GM23338 (cell line): ENCODE data around the gene SORL1. TPM values are rescaled to one million over a fixed set of nuclear protein-coding genes. Genes with fewer than 3 reads are reported as not detected.

Source experiments
- ATAC-seq: fragments of 200-7000 bp; cut with Tn5 transposase; 3 replicates; pipeline ENCODE4 v1.9.1; 2020
- DNase-seq: peaks from one replicate; pipeline ENCODE4 v3.0.0-alpha.2; 2015; ENCODE audit warnings: low spot score
- H2AFZ ChIP-seq: fragments of 200-600 bp; sonication (generic); 2 replicates; pipeline ENCODE4 v1.8.0; 2016; ENCODE audit warnings: antibody characterized with exemption, mild to moderate bottlenecking, moderate library complexity
- H3F3A ChIP-seq: fragments of 200-600 bp; sonication (generic); replicated peaks from 2 replicates; pipeline ENCODE4 v1.8.0; 2017; ENCODE audit warnings: antibody characterized with exemption, mixed run types, low read depth
- H3K27ac ChIP-seq: fragments of 200-600 bp; sonication (generic); 2 replicates; pipeline ENCODE4 v1.6.1; 2016; ENCODE audit warnings: low read depth
- H3K27me3 ChIP-seq: fragments of 200-600 bp; sonication (generic); 2 replicates; pipeline ENCODE4 v1.8.0; 2016; ENCODE audit warnings: mild to moderate bottlenecking, mixed run types, moderate library complexity; ENCODE audit not compliant: insufficient read depth
- H3K36me3 ChIP-seq: fragments of 200-600 bp; sonication (generic); 2 replicates; pipeline ENCODE4 v1.8.0; 2016; ENCODE audit warnings: mild to moderate bottlenecking; ENCODE audit not compliant: insufficient read depth
- H3K4me1 ChIP-seq: fragments of 200-600 bp; sonication (generic); 2 replicates; pipeline ENCODE4 v1.8.0; 2016; ENCODE audit warnings: mild to moderate bottlenecking, moderate library complexity; ENCODE audit not compliant: insufficient read depth
- H3K4me2 ChIP-seq: fragments of 200-600 bp; sonication (generic); 2 replicates; pipeline ENCODE4 v1.7.1; 2017; ENCODE audit warnings: mixed run types
- H3K4me3 ChIP-seq: fragments of 200-600 bp; sonication (generic); 2 replicates; pipeline ENCODE4 v1.6.1; 2016; ENCODE audit warnings: mixed run types
- H3K79me2 ChIP-seq: fragments of 200-600 bp; sonication (generic); replicated peaks from 2 replicates; pipeline ENCODE4 v1.8.0; 2017; ENCODE audit warnings: mild to moderate bottlenecking; ENCODE audit not compliant: insufficient read depth
- H3K9me2 ChIP-seq: fragments of 200-600 bp; sonication (generic); 2 replicates; pipeline ENCODE4 v1.8.0; 2017; ENCODE audit not compliant: insufficient read depth
- H4K20me1 ChIP-seq: fragments of 200-600 bp; sonication (generic); replicated peaks from 2 replicates; pipeline ENCODE4 v1.8.0; 2017; ENCODE audit warnings: mild to moderate bottlenecking; ENCODE audit not compliant: insufficient read depth
- H3K27ac Mint-ChIP-seq: 2 replicates; pipeline ENCODE4 v1.8.0; 2020; ENCODE audit warnings: inconsistent platforms, mild to moderate bottlenecking, moderate library complexity, mixed read lengths
- H3K27me3 Mint-ChIP-seq: 3 replicates; pipeline ENCODE4 v1.8.0; 2022; ENCODE audit warnings: low read depth, mild to moderate bottlenecking, moderate library complexity, mixed read lengths, inconsistent platforms; ENCODE audit not compliant: insufficient read depth, poor library complexity
- H3K36me3 Mint-ChIP-seq: 3 replicates; pipeline ENCODE4 v1.8.0; 2021; ENCODE audit warnings: low read depth, mild to moderate bottlenecking, inconsistent platforms, moderate library complexity, mixed read lengths
- H3K4me1 Mint-ChIP-seq: 3 replicates; pipeline ENCODE4 v1.8.0; 2020; ENCODE audit warnings: mild to moderate bottlenecking, inconsistent platforms, mixed read lengths
- H3K4me3 Mint-ChIP-seq: 3 replicates; pipeline ENCODE4 v1.8.0; 2021; ENCODE audit warnings: moderate library complexity, mild to moderate bottlenecking, inconsistent platforms, mixed read lengths
- H3K9me3 Mint-ChIP-seq: 3 replicates; pipeline ENCODE4 v1.8.0; 2020; ENCODE audit warnings: moderate library complexity, mild to moderate bottlenecking, inconsistent platforms, mixed read lengths
- CREB1 ChIP-seq: fragments of 250-450 bp; sonication (Bioruptor Pico); IDR thresholded peaks from 2 replicates; pipeline ENCODE4 v1.5.0; 2020; ENCODE audit warnings: low read depth, mild to moderate bottlenecking, moderate library complexity
- CTCF ChIP-seq, 2 experiments: fragments of 200-600 bp in 1 of 2; sonication (generic) in 1 of 2; conservative IDR thresholded peaks; 2 replicates each; pipeline versions ENCODE4 v1.5.1 to v1.6.1; 2016 to 2017; ENCODE audit warnings: antibody characterized with exemption in 2 of 2, low read depth in 2 of 2, mild to moderate bottlenecking in 2 of 2, moderate library complexity in 1 of 2
- ETS1 ChIP-seq: IDR thresholded peaks from 2 replicates; pipeline ENCODE4 v1.6.1; 2016; ENCODE audit warnings: antibody characterized with exemption
- EZH2 ChIP-seq: fragments of 200-600 bp; sonication (generic); IDR thresholded peaks from one replicate; pipeline ENCODE4 v1.8.0; 2017; ENCODE audit warnings: antibody characterized with exemption, mild to moderate bottlenecking, low read depth; ENCODE audit not compliant: unreplicated experiment
- EZH2phosphoT487 ChIP-seq: fragments of 200-600 bp; sonication (generic); IDR thresholded peaks from one replicate; pipeline ENCODE4 v1.8.1; 2018; ENCODE audit warnings: antibody characterized with exemption; ENCODE audit not compliant: unreplicated experiment
- JUNB ChIP-seq: IDR thresholded peaks from one replicate; pipeline ENCODE4 v1.6.1; 2016; ENCODE audit warnings: antibody characterized with exemption; ENCODE audit not compliant: unreplicated experiment
- POLR2AphosphoS5 ChIP-seq: IDR thresholded peaks from 2 replicates; pipeline ENCODE4 v1.6.1; 2016; ENCODE audit warnings: antibody characterized with exemption, low read depth
- STAT1 ChIP-seq: IDR thresholded peaks from one replicate; pipeline ENCODE4 v1.6.1; 2016; ENCODE audit warnings: antibody characterized with exemption; ENCODE audit not compliant: unreplicated experiment
- ZNF114 ChIP-seq: fragments of 250-450 bp; sonication (Bioruptor Pico); IDR thresholded peaks from 2 replicates; pipeline ENCODE4 v1.5.0; 2020; ENCODE audit warnings: mild to moderate bottlenecking, moderate library complexity
- ZNF331 ChIP-seq: fragments of 250-450 bp; sonication (Bioruptor Pico); IDR thresholded peaks from 2 replicates; pipeline ENCODE4 v1.5.0; 2020; ENCODE audit warnings: low read depth, mild to moderate bottlenecking, moderate library complexity
- ZNF462 ChIP-seq: fragments of 250-450 bp; sonication (Bioruptor Pico); IDR thresholded peaks from 2 replicates; pipeline ENCODE4 v1.5.0; 2020; ENCODE audit warnings: mild to moderate bottlenecking, moderate library complexity
- polyA plus RNA-seq: library from polyadenylated mRNA; unstranded; fragments of >200 nt; fragmentation: Nextera tagmentation; extraction: Ambion mirVana; gene quantifications from 2 replicates; pipeline ENCODE4 v1.2.1, GENCODE V29; 2016
- total RNA-seq: library from RNA; depleted of rRNA; stranded (reverse); fragments of >200 nt; shearing (Covaris generic); gene quantifications from 2 replicates; pipeline ENCODE4 v1.2.3, GENCODE V29; 2014

The SORL1 gene
- total and polyA plus RNA-seq, 2 experiments from 2014 or later: 23.0 to 78.8 TPM

- peak within 1 kb of the TSS; percentile 78; the same call in 1 of the 2 replicates for H3K27ac ChIP-seq
- H3K4me3 ChIP-seq: peak within 1 kb of the TSS; percentile 87
- peak; percentile 12 for ATAC-seq
- H3K4me1 ChIP-seq: peaks cover 72% of the 10 kb centered on the region
- Mint-ChIP-seq H3K36me3 (peaks cover 3% of the 10 kb centered on the region; the same call in 1 of the 3 replicates), H3K27me3 (peaks cover 18% of the 10 kb centered on the region), H3K4me3 (peak within 1 kb of the TSS; percentile 92), H3K4me1 (peaks cover 73% of the 10 kb centered on the region), H3K27ac (peak within 1 kb of the TSS; percentile 56), H3K9me3 (no peaks in the 10 kb centered on the region; the same call in 1 of the 3 replicates)
- H3K4me2 ChIP-seq: peak within 1 kb of the TSS; percentile 90
- H3K27me3 ChIP-seq: peaks cover 10% of the 10 kb centered on the region; the same call in 1 of the 2 replicates
- no peaks in the 10 kb centered on the region for H3K36me3 ChIP-seq
- 0 out of 2 replicates have a peak, but pooled peaks cover 10% of the 10 kb centered on the region for H3F3A ChIP-seq
- H3K79me2 ChIP-seq: peaks cover 55% of the 10 kb centered on the region
- H3K9me2 ChIP-seq: no peaks in the 10 kb centered on the region
- peak; percentile 54 for DNase-seq
- TF ChIP-seq ZNF114 (CRISPR knock-in tag) (no peak), ZNF462 (CRISPR knock-in tag) (no peak), STAT1 (no peak), EZH2 (no peak), ETS1 (no peak), POLR2AphosphoS5 (no peak), JUNB (no peak), CTCF (conservative IDR thresholded peaks at IDR 0.05; ENCODE audit: low read depth in 2 of 2) (no peak), ZNF331 (CRISPR knock-in tag) (no peak), EZH2phosphoT487 (no peak), CREB1 (no peak)
- no peaks in the 10 kb centered on the region for H4K20me1 ChIP-seq
- H2AFZ ChIP-seq: peak within 1 kb of the TSS; percentile 98
Observed at GRCh38 chr11:121452609-121453150, 566 bp downstream of the SORL1 start, which contains the start of gene SORL1-AS1. SORL1-AS1 (minus strand) TSS chr11:121452967.
